K562 (cell line): Measurements from ENCODE around the gene L3MBTL3. TPM values are rescaled to one million over a fixed set of nuclear protein-coding genes. Genes with fewer than 3 reads are reported as not detected.

ENCODE experiments used
- HNRNPL ChIP-seq: fragments of 200-400 bp; formaldehyde crosslinking; IDR thresholded peaks from 2 replicates; pipeline ENCODE4 v1.6.1; 2017; ENCODE audit warnings: low read depth, mild to moderate bottlenecking, low read length
- MGA ChIP-seq: fragments of 450-650 bp; IDR thresholded peaks from 2 replicates; pipeline ENCODE4 v1.6.1; 2016; ENCODE audit warnings: mild to moderate bottlenecking, moderate library complexity
- MTA3 ChIP-seq: fragments of 450-650 bp; formaldehyde crosslinking; IDR thresholded peaks from 2 replicates; pipeline ENCODE4 v1.6.1; 2017; ENCODE audit warnings: mild to moderate bottlenecking, borderline replicate concordance
- NR0B1 ChIP-seq: fragments of 450-650 bp; IDR thresholded peaks from one replicate; pipeline ENCODE4 v1.6.1; 2018; ENCODE audit warnings: mild to moderate bottlenecking, moderate library complexity; ENCODE audit not compliant: partially characterized antibody
- U2AF2 ChIP-seq: fragments of 200-400 bp; formaldehyde crosslinking; optimal IDR thresholded peaks from 2 replicates; pipeline ENCODE3; 2017; ENCODE audit warnings: low read depth, mild to moderate bottlenecking, low read length
- ZNF561 ChIP-seq: fragments of 450-650 bp; formaldehyde crosslinking; conservative IDR thresholded peaks from 2 replicates; pipeline ENCODE4 v1.4.0; 2020; ENCODE audit warnings: mild to moderate bottlenecking, moderate library complexity
- polyA plus RNA-seq, 8 experiments: library from polyadenylated mRNA; depleted of rRNA in 4 of 8; stranded (reverse) in 5 of 8; unstranded in 3 of 8; fragments of >200 nt; fragmentation: Nextera tagmentation in 2 of 8; fragmentation: Illumina TruSeq in 1 of 8; extraction: Ambion mirVana in 2 of 8; extraction: Trizol in 1 of 8; gene quantifications; 2 replicates each; pipeline versions ENCODE4 v1.2.1 to v1.2.3, GENCODE V29; 2011 to 2014; ENCODE audit warnings: inconsistent platforms in 1 of 8, missing spikeins in 1 of 8
- total RNA-seq, 7 experiments: library from RNA; depleted of rRNA in 6 of 7; stranded (reverse); fragments of >200 nt in 6 of 7; fragmentation: Illumina TruSeq in 2 of 7; extraction: Trizol in 2 of 7; gene quantifications; 2 replicates each; pipeline versions ENCODE4 v1.2.1 to v1.2.3, GENCODE V29; 2011 to 2021; ENCODE audit warnings: low replicate concordance in 1 of 7

The L3MBTL3 gene
- total and polyA plus RNA-seq, 9 of the 15 experiments (the other 6 are each of a cell fraction or from before 2014, with no cell fraction given), result 0.83 to 6.9 (median 5.4) TPM

- no peak for TF ChIP-seq MGA
- TF ChIP-seq U2AF2, result no peak
- TF ChIP-seq HNRNPL, result no peak
- TF ChIP-seq NR0B1, result no peak
- TF ChIP-seq ZNF561, result no peak
- no peak for TF ChIP-seq MTA3
Observed at GRCh38 chr6:130046671-130047070, 28.3 kb downstream of the L3MBTL3 start (continued).
